ENCODE measurements around the gene CFAP54.

The CFAP54 gene

GRCh38 chr12:96677363-96677762 lies 188.0 kb downstream of the CFAP54 start:
- POLR2A ChIA-PET = no interaction called here
- no peak overlapping the region for H3K4me3 ChIP-seq (ENCODE audit: low read depth, low read length)
- CTCF ChIA-PET = no interaction called here
- TF ChIP-seq CTCF (IDR thresholded peaks at IDR 0.05; ENCODE audit: insufficient read depth, low read length, missing control alignments) = no peak
- no peak for DNase-seq (ENCODE audit: low read depth, low spot score)

DNA sequence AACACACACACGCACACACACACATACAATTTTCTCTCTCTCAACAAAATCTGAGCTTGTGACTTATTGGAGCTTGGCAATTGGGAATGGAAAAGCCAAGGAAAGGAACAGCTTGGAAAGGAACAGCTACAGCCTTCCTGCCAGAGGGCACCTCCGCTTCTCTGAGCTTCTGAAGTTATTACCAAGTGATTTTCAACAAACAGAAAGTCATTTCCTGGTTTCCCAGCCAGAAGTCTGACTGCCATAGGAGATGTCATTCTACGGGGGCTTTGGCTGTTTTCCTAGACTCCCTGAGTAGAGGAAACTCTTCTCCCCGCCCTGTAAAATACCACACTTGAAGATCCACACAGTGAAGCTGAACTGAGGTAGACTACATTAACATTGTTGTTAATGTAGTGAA lies 198.3 kb downstream of the CFAP54 start:
- H3K4me3 ChIP-seq (ENCODE audit: low read depth, low read length) = no peak overlapping the region
- DNase-seq (ENCODE audit: low read depth, low spot score) = no peak
- ChIA-PET POLR2A (no interaction called here), CTCF (interaction anchor here (0.5 kb wide), 1 partner anchor 1317 kb away, joined by 5 read pairs; no protein-coding TSS in a partner anchor)
- no peak for TF ChIP-seq CTCF (IDR thresholded peaks at IDR 0.05; ENCODE audit: insufficient read depth, low read length, missing control alignments)

DNA sequence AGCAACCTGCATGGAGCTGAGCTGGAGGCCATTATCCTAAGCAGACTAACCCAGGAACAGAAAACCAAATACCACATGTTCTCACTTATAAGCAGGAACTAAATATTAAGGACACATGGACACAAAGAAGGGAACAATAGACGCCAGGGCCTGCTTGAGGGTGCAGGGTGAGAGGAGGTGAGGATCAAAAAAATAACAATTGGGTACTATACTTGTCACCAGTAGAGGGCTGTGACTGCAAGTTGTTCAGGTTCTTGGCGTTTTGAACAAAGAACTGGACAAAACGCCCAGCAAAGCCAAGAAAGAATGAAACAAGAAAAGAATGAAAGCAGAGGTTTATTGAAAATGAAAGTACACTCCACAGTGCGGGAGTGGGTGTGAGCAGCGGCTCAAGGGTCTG lies 209.1 kb downstream of the CFAP54 start:
- TF ChIP-seq CTCF (IDR thresholded peaks at IDR 0.05; ENCODE audit: insufficient read depth, low read length, missing control alignments) = no peak
- no peak overlapping the region for H3K4me3 ChIP-seq (ENCODE audit: low read depth, low read length)
- POLR2A ChIA-PET = no interaction called here

DNA sequence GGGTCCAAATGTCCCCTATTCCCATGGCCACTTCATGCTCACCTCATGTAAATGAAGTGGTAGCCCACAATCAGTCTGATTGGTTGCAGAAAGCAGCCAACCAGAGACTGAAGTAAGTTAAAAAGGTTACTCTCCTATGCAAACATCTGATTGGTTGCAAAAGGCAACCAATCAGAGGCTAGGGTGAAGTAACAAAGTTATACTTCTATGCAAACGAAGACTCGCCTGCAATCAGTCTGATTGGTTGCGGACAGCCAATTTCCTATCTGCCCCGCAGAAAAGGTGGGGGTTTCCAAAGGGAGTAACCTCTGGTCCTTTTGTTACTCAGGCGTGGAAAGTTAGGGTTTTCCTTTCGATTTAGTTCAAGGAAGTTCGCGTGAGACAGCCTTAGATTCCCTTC lies 209.6 kb downstream of the CFAP54 start:
- CTCF ChIA-PET = no interaction called here
- TF ChIP-seq CTCF (IDR thresholded peaks at IDR 0.05; ENCODE audit: insufficient read depth, low read length, missing control alignments) = no peak
- DNase-seq (ENCODE audit: low read depth, low spot score) = no peak

More for the DNA sequence above, 209.1 kb downstream of the CFAP54 start:
- no peak for DNase-seq (ENCODE audit: low read depth, low spot score)
- CTCF ChIA-PET = no interaction called here

DNA sequence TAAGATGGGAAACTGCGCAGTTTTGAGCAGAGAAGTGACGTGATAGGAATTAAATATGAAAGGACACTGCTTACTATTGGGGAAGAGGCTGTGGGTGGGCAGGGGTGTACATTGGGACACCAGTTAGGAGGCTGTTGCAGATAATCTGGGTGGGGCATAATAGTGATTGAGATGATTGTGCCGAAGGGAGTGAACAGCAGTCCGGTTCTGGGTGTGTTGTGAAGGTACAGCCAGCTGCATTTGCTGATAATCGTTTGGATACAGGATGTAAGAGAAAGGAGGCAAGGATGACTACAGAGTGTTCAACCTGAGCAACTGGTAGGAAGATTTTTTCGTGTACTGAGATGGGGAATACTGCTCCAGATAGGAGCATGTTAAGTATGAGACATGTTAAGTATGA lies 212.5 kb downstream of the CFAP54 start:
- no peak overlapping the region for H3K4me3 ChIP-seq (ENCODE audit: low read depth, low read length)
- no peak for DNase-seq (ENCODE audit: low read depth, low spot score)
- no peak for TF ChIP-seq CTCF (IDR thresholded peaks at IDR 0.05; ENCODE audit: insufficient read depth, low read length, missing control alignments)
- CTCF ChIA-PET = no interaction called here
- POLR2A ChIA-PET = no interaction called here

More for the DNA sequence above, 209.6 kb downstream of the CFAP54 start:
- POLR2A ChIA-PET = no interaction called here
- H3K4me3 ChIP-seq (ENCODE audit: low read depth, low read length) = no peak overlapping the region

GRCh38 chr12:96710127-96710745 lies 220.9 kb downstream of the CFAP54 start:
- no peak for DNase-seq (ENCODE audit: low read depth, low spot score)
- POLR2A ChIA-PET = no interaction called here
- H3K4me3 ChIP-seq (ENCODE audit: low read depth, low read length) = no peak overlapping the region
- no peak for TF ChIP-seq CTCF (IDR thresholded peaks at IDR 0.05; ENCODE audit: insufficient read depth, low read length, missing control alignments)
- CTCF ChIA-PET = no interaction called here
